ENCODE data around the gene AGER.

The AGER gene

DNA sequence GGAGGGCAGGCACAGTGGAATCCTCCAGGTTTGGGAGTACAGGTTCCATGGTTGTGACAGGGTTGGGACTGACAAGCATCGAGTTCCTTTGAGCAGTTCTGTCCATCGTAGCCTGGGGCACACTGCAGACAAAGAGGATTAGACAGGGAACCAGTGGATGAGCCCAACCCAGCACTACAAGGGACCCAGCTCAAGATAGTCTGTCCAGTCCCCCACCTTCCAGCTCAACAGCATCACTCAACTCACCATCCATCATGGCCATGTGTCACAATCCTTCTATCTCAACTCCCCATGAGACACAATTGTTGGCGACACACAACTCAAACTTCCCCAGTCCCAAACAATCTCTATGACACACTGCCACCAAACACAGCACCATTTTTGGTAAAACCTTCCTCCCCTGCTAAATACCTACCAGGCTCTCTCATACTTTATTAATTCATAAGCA is 20.2 kb upstream of the AGER start:
- Histone ChIP-seq H3K4me2 (ENCODE audit: low read depth, low read length, poor library complexity, severe bottlenecking) (no peak overlapping the region), H3K9ac (ENCODE audit: low read length) (no peak overlapping the region), H4K20me1 (ENCODE audit: low read depth, low read length) (no peaks in the 10 kb centered on the region), H3K27ac (ENCODE audit: low read depth, low read length) (no peak overlapping the region), H2AFZ (ENCODE audit: low read depth, low read length, severe bottlenecking) (no peak overlapping the region), H3K9me3 (ENCODE audit: insufficient read depth, low read length) (no peaks in the 10 kb centered on the region), H3K4me3 (ENCODE audit: insufficient read depth, low read length, poor library complexity, severe bottlenecking) (no peak overlapping the region), H3K79me2 (ENCODE audit: insufficient read depth, low read length) (no peaks in the 10 kb centered on the region), H3F3A (ENCODE audit: insufficient read depth) (no peaks in the 10 kb centered on the region), H3K27me3 (ENCODE audit: low read length) (no peaks in the 10 kb centered on the region), H3K36me3 (ENCODE audit: low read length) (no peaks in the 10 kb centered on the region), H3K9me2 (replicated peaks; ENCODE audit: insufficient read depth, low read length) (no peaks in the 10 kb centered on the region)
- TF ChIP-seq EZH2phosphoT487 (conservative IDR thresholded peaks at IDR 0.05; ENCODE audit: low read length), result no peak
- TF ChIP-seq, protein P1, sequence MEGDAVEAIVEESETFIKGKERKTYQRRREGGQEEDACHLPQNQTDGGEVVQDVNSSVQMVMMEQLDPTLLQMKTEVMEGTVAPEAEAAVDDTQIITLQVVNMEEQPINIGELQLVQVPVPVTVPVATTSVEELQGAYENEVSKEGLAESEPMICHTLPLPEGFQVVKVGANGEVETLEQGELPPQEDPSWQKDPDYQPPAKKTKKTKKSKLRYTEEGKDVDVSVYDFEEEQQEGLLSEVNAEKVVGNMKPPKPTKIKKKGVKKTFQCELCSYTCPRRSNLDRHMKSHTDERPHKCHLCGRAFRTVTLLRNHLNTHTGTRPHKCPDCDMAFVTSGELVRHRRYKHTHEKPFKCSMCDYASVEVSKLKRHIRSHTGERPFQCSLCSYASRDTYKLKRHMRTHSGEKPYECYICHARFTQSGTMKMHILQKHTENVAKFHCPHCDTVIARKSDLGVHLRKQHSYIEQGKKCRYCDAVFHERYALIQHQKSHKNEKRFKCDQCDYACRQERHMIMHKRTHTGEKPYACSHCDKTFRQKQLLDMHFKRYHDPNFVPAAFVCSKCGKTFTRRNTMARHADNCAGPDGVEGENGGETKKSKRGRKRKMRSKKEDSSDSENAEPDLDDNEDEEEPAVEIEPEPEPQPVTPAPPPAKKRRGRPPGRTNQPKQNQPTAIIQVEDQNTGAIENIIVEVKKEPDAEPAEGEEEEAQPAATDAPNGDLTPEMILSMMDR (IDR thresholded peaks at IDR 0.05; ENCODE audit: insufficient read depth, low read length, poor library complexity, severe bottlenecking), result no peak

DNA sequence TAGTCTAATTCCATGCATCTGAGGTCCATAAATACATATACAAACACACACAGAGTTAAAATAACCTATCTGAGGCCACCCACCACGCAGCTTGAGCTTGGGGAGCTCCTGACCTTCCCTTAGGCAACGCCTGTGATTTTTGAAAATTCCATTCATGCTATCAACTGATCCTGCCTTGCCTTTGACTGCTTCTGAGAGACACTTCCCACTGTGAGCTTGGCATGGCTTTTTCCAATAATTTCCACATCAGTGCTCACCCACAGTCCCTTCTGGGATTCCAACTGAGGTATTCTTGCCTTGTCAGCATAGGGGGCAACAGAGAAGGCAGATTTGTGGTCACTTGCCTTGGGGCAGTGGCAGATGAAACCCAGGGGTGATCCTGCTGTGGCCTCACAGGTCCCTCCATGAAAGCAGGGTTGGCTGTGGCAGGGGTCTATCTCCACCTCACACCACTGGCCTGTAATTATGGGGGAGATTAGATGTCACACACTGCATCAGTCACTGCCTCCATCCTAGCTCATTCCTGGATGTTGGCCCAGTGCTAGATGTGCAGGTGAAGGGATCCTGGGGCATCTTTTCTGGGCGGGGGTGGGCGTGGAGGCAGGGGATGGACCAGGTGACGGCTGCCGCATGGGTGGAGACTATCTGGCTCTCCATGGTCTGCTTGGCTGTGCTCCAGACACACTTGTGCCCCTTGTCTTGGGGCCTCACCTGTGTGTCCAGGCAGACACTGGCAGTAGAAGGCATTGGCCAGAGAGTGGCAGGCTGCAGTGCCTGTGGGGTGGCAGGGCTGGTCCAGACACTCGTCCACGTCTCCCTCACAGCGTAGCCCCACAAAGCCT is 19.6 kb upstream of the AGER start:
- Histone ChIP-seq H3K4me2 (ENCODE audit: low read depth, low read length, poor library complexity, severe bottlenecking) (no peak overlapping the region), H3K9me3 (ENCODE audit: insufficient read depth, low read length) (no peaks in the 10 kb centered on the region), H3K9ac (ENCODE audit: low read length) (no peak overlapping the region), H3F3A (ENCODE audit: insufficient read depth) (no peaks in the 10 kb centered on the region), H2AFZ (ENCODE audit: low read depth, low read length, severe bottlenecking) (no peak overlapping the region), H3K36me3 (ENCODE audit: low read length) (no peaks in the 10 kb centered on the region), H3K27me3 (ENCODE audit: low read length) (no peaks in the 10 kb centered on the region), H3K27ac (ENCODE audit: low read depth, low read length) (no peak overlapping the region), H3K9me2 (replicated peaks; ENCODE audit: insufficient read depth, low read length) (no peaks in the 10 kb centered on the region), H4K20me1 (ENCODE audit: low read depth, low read length) (no peaks in the 10 kb centered on the region), H3K4me3 (ENCODE audit: insufficient read depth, low read length, poor library complexity, severe bottlenecking) (no peak overlapping the region), H3K79me2 (ENCODE audit: insufficient read depth, low read length) (no peaks in the 10 kb centered on the region)
- TF ChIP-seq, protein P1 (IDR thresholded peaks at IDR 0.05; ENCODE audit: insufficient read depth, low read length, poor library complexity, severe bottlenecking), result no peak
- no peak for TF ChIP-seq EZH2phosphoT487 (conservative IDR thresholded peaks at IDR 0.05; ENCODE audit: low read length)

DNA sequence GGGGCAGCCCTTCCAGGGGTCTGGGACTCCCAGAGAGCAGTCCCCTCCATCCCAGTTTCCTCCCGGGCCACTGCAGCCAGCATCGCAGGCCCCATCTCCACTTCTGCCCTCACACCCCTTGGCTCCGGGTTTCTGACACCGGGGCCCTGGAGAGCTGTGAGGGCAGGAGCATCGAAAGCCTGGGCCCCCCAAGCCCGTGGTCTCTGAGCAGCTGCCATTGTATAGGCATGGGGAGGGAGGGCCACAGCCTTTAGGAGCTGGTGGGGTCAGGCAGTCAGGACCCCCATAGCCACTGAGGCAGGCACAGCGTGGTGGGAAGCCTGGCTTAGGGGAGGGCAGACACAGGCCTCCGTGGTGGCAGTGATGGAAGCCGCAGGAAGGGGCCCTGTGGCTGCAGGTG is 18.1 kb upstream of the AGER start:
- H3K9me2 ChIP-seq (replicated peaks; ENCODE audit: insufficient read depth, low read length), result no peaks in the 10 kb centered on the region
- no peak overlapping the region for H3K27ac ChIP-seq (ENCODE audit: low read depth, low read length)
- TF ChIP-seq, protein P1 (IDR thresholded peaks at IDR 0.05; ENCODE audit: insufficient read depth, low read length, poor library complexity, severe bottlenecking), result no peak
- TF ChIP-seq EZH2phosphoT487 (conservative IDR thresholded peaks at IDR 0.05; ENCODE audit: low read length), result no peak
- no peaks in the 10 kb centered on the region for H3K9me3 ChIP-seq (ENCODE audit: insufficient read depth, low read length)
- H3F3A ChIP-seq (ENCODE audit: insufficient read depth), result peaks cover 4% of the 10 kb centered on the region; the same call in 1 of the 2 replicates
- no peak overlapping the region for H3K4me3 ChIP-seq (ENCODE audit: insufficient read depth, low read length, poor library complexity, severe bottlenecking)
- H3K9ac ChIP-seq (ENCODE audit: low read length), result no peak overlapping the region
- H3K4me2 ChIP-seq (ENCODE audit: low read depth, low read length, poor library complexity, severe bottlenecking), result no peak overlapping the region
- no peaks in the 10 kb centered on the region for H3K27me3 ChIP-seq (ENCODE audit: low read length)
- H4K20me1 ChIP-seq (ENCODE audit: low read depth, low read length), result no peaks in the 10 kb centered on the region
- H2AFZ ChIP-seq (ENCODE audit: low read depth, low read length, severe bottlenecking), result no peak overlapping the region
- H3K79me2 ChIP-seq (ENCODE audit: insufficient read depth, low read length), result no peaks in the 10 kb centered on the region
- no peaks in the 10 kb centered on the region for H3K36me3 ChIP-seq (ENCODE audit: low read length)

All from SU-DHL-6 (cell line).